ENCODE measurements around the gene AP2A2. TPM values are rescaled to one million over a fixed set of nuclear protein-coding genes. Genes with fewer than 3 reads are reported as not detected.
A peak's percentile ranks its signal among the peaks of the same experiment; 100 is the strongest.

AP2A2 gene
- total RNA-seq, 4 donors from 2014 or later = 70.5 to 130 (median 102) TPM

- Histone ChIP-seq H3K9me3 (no peaks in the 10 kb centered on the region), H3K36me3 (peaks cover 0 to 31% (median 12%) of the 10 kb centered on the region in 4 donors), H3K4me1 (peaks cover 0 to 4% (median 0%) of the 10 kb centered on the region in 4 donors), H3K4me3 (no peak overlapping the region), H3K27me3 (no peaks in the 10 kb centered on the region), H3K27ac (no peak overlapping the region)
- WGBS, 2 donors (ENCODE audit: low coverage in 1 of 2) = 89% methylated on average over 16 of the region's 22 CpGs; no CpG with 5 or more reads in 1 of the 2 donors
- intact Hi-C loops (cut with DNase I; ENCODE audit: low total_unique reads) (no loop called here), in situ Hi-C loops (cut with MboI; ENCODE audit: low pct_ligation_motif_present in 1 of 4, low pct_unique_long_range_greater_than_20kb in 1 of 4, low sequenced_read_pairs in 3 of 4) (loop anchor here in 1 of 4 donors (25.0 kb wide), 1 partner anchor 614 kb away; no protein-coding TSS in a partner anchor)
- peak in 1 of 5 experiments; percentile 7 for TF ChIP-seq CTCF (IDR thresholded peaks at IDR 0.05)
- no peak for TF ChIP-seq POLR2AphosphoS5 (IDR thresholded peaks at IDR 0.05)
- no peak for DNase-seq
These were observed 27.0 kb upstream of the AP2A2 start for GRCh38 chr11:898540-899190.

GRCh38 chr11:899724-900123, 25.9 kb upstream of the AP2A2 start:
- in situ Hi-C loops (cut with MboI; ENCODE audit: low pct_ligation_motif_present in 1 of 4, low pct_unique_long_range_greater_than_20kb in 1 of 4, low sequenced_read_pairs in 3 of 4) = loop anchor here in 2 of 4 donors (25.0 kb wide), 2 partner anchors 138 to 613 kb away; partner anchors contain the start of gene MUC6 (in 1 of the 2)
- no peaks in the 10 kb centered on the region for H3K9me3 ChIP-seq
- H3K36me3 ChIP-seq = peaks cover 0 to 33% (median 15%) of the 10 kb centered on the region in 4 donors
- no peak for DNase-seq
- no peaks in the 10 kb centered on the region for H3K27me3 ChIP-seq
- H3K4me3 ChIP-seq = no peak overlapping the region
- H3K4me1 ChIP-seq = peaks cover 0 to 4% (median 0%) of the 10 kb centered on the region in 4 donors
- H3K27ac ChIP-seq = no peak overlapping the region
- 92% methylated on average over 11 of the region's 11 CpGs; no CpG with 5 or more reads in 1 of the 2 donors for WGBS, 2 donors (ENCODE audit: low coverage in 1 of 2)
- no peak for TF ChIP-seq CTCF (IDR thresholded peaks at IDR 0.05)
- intact Hi-C loops (cut with DNase I; ENCODE audit: low total_unique reads) = no loop called here

GRCh38 chr11:900545-900944, 25.1 kb upstream of the AP2A2 start:
- H3K36me3 ChIP-seq = peaks cover 0 to 33% (median 15%) of the 10 kb centered on the region in 4 donors
- in situ Hi-C loops (cut with MboI; ENCODE audit: low pct_ligation_motif_present in 1 of 4, low pct_unique_long_range_greater_than_20kb in 1 of 4, low sequenced_read_pairs in 3 of 4) = loop anchor here in 1 of 4 donors (25.0 kb wide), 1 partner anchor 137 kb away; the partner anchor contains the start of gene MUC6

More at GRCh38 chr11:900545-900944, 25.1 kb upstream of the AP2A2 start:
- Histone ChIP-seq H3K4me1 (peaks cover 0 to 4% (median 0%) of the 10 kb centered on the region in 4 donors), H3K4me3 (no peak overlapping the region), H3K27me3 (no peaks in the 10 kb centered on the region), H3K9me3 (no peaks in the 10 kb centered on the region), H3K27ac (no peak overlapping the region)
- no peak for DNase-seq
- intact Hi-C loops (cut with DNase I; ENCODE audit: low total_unique reads) = no loop called here
- TF ChIP-seq EP300 (IDR thresholded peaks at IDR 0.05; ENCODE audit: low read depth) (no peak), POLR2AphosphoS5 (IDR thresholded peaks at IDR 0.05) (no peak), CTCF (IDR thresholded peaks at IDR 0.05) (no peak), POLR2A (IDR thresholded peaks at IDR 0.05) (no peak)
- 80 to 91% methylated on average over 2 to 3 of the region's 7 CpGs for WGBS, 2 donors (ENCODE audit: low coverage in 1 of 2)
